Retinal pigment epithelial cell (primary cell): ENCODE data around the gene TP53TG5.

ENCODE experiments used
- DNase-seq: peaks from one replicate; pipeline ENCODE4 v3.0.0-alpha.2; 2010; ENCODE audit warnings: low read depth
- H3K4me3 ChIP-seq: 2 replicates; pipeline ENCODE4 v1.5.1; 2011; ENCODE audit warnings: mild to moderate bottlenecking, low read length, control low read depth, moderate library complexity
- TF ChIP-seq, protein P1 (sequence below): conservative IDR thresholded peaks from 2 replicates; pipeline ENCODE4 v1.5.1; 2011; ENCODE audit warnings: low read depth, low read length, control low read depth, inconsistent platforms

The TP53TG5 gene

GRCh38 chr20:45409521-45410272, 31.6 kb upstream of the TP53TG5 start:
- no peak for DNase-seq
- H3K4me3 ChIP-seq, result no peak overlapping the region
- TF ChIP-seq, protein P1, sequence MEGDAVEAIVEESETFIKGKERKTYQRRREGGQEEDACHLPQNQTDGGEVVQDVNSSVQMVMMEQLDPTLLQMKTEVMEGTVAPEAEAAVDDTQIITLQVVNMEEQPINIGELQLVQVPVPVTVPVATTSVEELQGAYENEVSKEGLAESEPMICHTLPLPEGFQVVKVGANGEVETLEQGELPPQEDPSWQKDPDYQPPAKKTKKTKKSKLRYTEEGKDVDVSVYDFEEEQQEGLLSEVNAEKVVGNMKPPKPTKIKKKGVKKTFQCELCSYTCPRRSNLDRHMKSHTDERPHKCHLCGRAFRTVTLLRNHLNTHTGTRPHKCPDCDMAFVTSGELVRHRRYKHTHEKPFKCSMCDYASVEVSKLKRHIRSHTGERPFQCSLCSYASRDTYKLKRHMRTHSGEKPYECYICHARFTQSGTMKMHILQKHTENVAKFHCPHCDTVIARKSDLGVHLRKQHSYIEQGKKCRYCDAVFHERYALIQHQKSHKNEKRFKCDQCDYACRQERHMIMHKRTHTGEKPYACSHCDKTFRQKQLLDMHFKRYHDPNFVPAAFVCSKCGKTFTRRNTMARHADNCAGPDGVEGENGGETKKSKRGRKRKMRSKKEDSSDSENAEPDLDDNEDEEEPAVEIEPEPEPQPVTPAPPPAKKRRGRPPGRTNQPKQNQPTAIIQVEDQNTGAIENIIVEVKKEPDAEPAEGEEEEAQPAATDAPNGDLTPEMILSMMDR, result no peak

DNA sequence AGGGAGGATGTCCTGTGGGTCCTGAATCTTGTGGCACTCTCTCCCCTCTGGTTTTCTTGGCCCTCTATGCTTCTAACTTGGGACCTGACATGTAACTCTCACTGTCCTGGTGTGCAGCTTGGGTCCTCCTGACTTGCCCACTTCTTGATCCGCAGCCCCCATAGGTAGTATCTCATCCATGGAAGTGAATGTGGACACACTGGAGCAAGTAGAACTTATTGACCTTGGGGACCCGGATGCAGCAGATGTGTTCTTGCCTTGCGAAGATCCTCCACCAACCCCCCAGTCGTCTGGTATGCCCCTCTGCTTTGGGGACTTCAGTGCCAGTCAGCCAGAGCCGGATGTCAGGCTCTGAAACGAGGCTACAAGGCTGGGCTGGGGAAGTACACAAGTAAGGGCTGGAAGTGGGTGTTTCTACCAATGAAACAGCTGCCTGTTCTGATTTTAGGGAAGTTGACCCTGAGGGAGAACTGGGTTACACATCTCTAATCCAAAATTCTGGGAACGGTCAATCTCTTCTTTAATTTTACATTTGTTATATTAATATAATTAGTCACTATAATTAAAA, 30.6 kb upstream of the TP53TG5 start:
- no peak overlapping the region for H3K4me3 ChIP-seq
- TF ChIP-seq, protein P1, result no peak
- no peak for DNase-seq

GRCh38 chr20:45407783-45408645, 29.9 kb upstream of the TP53TG5 start, which contains the start of gene DBNDD2:
DBNDD2 (plus strand) TSS chr20:45408289; CDS start chr20:45408468, 179 bp downstream.
- no peak for DNase-seq

DNA sequence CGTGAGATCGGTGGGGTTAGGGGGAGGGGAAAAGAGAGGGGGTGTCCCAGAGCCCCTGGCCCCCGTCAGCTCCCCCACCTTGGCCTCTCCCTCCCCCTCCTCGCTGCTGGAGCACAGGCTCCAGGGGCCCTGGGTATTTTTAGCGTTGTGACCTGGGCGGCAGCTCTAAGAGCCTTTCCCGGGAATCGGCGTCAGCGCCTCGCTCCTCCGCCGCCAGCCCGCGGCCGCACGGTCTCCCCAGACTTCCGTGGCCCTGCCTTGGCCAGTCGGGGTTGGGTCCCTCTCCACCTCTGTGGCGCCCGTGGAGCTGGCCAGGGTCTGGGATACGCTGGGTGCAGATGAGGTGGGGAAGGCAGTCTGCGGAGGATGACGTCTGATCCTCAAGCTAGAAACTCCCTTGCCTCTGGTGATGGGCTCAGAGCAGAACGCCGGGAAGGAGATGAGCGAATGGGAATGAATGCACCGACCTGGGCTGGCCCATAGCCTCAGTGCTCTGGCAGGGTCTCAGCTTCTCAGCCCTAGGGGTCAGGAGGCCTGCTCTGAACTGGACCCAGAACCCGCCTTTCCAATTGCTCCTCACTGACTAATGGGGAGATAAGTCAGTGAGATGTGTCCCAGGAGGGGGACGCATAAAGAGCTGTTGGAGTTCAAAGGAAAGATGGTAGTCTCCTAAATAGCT, 29.1 kb upstream of the TP53TG5 start:
- H3K4me3 ChIP-seq, result peak overlapping the region; percentile 74
- no peak for DNase-seq
- TF ChIP-seq, protein P1, result no peak

More at GRCh38 chr20:45407783-45408645, 29.9 kb upstream of the TP53TG5 start, which contains the start of gene DBNDD2:
- H3K4me3 ChIP-seq, result peak within 1 kb of the TSS; percentile 74
- TF ChIP-seq, protein P1, result no peak

DNA sequence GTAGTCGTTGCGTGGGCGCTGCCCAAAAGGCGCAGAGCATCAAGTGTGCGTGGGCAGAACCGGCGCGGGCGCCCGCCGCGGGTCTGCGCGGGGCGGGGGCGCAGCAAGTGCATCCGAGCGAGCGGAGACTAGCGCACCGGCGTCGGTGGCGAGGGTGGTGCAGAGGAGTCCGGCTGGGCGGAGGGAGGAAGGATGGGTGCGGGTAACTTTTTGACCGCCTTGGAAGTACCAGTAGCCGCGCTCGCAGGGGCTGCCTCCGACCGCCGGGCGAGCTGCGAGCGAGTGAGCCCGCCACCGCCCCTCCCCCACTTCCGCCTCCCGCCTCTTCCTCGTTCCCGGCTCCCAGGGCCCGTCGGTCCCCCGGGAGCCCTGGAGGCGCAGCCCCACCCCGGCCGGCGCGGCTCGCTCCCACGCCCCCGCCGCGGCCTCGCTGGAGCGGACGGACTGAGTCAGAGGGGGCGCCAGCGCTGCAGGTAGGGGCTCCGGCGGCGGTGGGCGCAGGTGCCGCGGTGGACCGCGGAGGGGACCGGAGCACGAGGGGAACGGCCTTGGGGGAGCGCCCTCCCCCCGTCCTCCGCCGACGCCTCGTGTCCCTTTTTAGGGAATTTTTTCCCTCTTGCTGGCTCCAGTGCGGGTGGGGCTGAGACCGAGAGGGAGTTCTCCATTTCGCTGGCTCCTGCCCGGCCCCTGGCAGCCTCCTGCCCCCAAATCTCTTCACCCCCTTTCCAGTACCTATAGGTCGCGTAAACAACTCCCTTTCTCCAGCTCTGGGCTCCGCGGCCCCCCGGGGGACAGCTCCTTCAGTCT, 28.3 kb upstream of the TP53TG5 start:
- peak overlapping the region; percentile 74 for H3K4me3 ChIP-seq
- DNase-seq, result no peak
- TF ChIP-seq, protein P1, result no peak
